ENCODE measurements around the gene GSAP.
"Not testable (repeated sequence)": the region's sequence is repeated elsewhere in the genome, so short reads cannot be mapped to it uniquely, and the experiment has no call there.

GSAP gene

GRCh38 chr7:77306231-77307067 is 109.7 kb downstream of the GSAP start:
- H3K4me1 Mint-ChIP-seq, result peaks cover 9% of the 10 kb centered on the region
- peaks cover 16% of the 10 kb centered on the region for H3K9me3 Mint-ChIP-seq
- DNase-seq (no peak), ATAC-seq (no peak)
- peaks cover 43% of the 10 kb centered on the region for H3K36me3 Mint-ChIP-seq (ENCODE audit: low read depth)
- H3K4me3 Mint-ChIP-seq, result no peak overlapping the region
- H3K27me3 Mint-ChIP-seq, result no peaks in the 10 kb centered on the region
- no peak overlapping the region for H3K27ac Mint-ChIP-seq

GRCh38 chr7:77295549-77295948 is 120.6 kb downstream of the GSAP start:
- H3K9me3 Mint-ChIP-seq, result peaks cover 16% of the 10 kb centered on the region
- ATAC-seq (no peak), DNase-seq (no peak)
- H3K27ac Mint-ChIP-seq, result no peak overlapping the region
- H3K36me3 Mint-ChIP-seq (ENCODE audit: low read depth), result peaks cover 20% of the 10 kb centered on the region
- H3K4me3 Mint-ChIP-seq, result no peak overlapping the region
- no peaks in the 10 kb centered on the region for H3K27me3 Mint-ChIP-seq
- no peaks in the 10 kb centered on the region for H3K4me1 Mint-ChIP-seq

GRCh38 chr7:77293046-77293445 is 123.1 kb downstream of the GSAP start:
- H3K27me3 Mint-ChIP-seq, result no peaks in the 10 kb centered on the region
- H3K9me3 Mint-ChIP-seq, result peaks cover 16% of the 10 kb centered on the region
- H3K4me3 Mint-ChIP-seq, result no peak overlapping the region
- DNase-seq (no peak), ATAC-seq (no peak)
- no peak overlapping the region for H3K27ac Mint-ChIP-seq
- H3K36me3 Mint-ChIP-seq (ENCODE audit: low read depth), result peaks cover 24% of the 10 kb centered on the region
- no peaks in the 10 kb centered on the region for H3K4me1 Mint-ChIP-seq

GRCh38 chr7:77290425-77290824 is 125.7 kb downstream of the GSAP start:
- Mint-ChIP-seq H3K4me3 (no peak overlapping the region), H3K27ac (no peak overlapping the region), H3K4me1 (no peaks in the 10 kb centered on the region), H3K9me3 (no peaks in the 10 kb centered on the region), H3K36me3 (ENCODE audit: low read depth) (peaks cover 22% of the 10 kb centered on the region), H3K27me3 (no peaks in the 10 kb centered on the region)
- DNase-seq (no peak), ATAC-seq (no peak)

GRCh38 chr7:77289387-77289786 is 126.8 kb downstream of the GSAP start:
- ATAC-seq (no peak), DNase-seq (no peak)
- Mint-ChIP-seq H3K36me3 (ENCODE audit: low read depth) (peaks cover 22% of the 10 kb centered on the region), H3K4me3 (no peak overlapping the region), H3K27ac (no peak overlapping the region), H3K27me3 (no peaks in the 10 kb centered on the region), H3K9me3 (no peaks in the 10 kb centered on the region), H3K4me1 (no peaks in the 10 kb centered on the region)

- ATAC-seq, result no peak
- no peak for DNase-seq
- H3K27ac Mint-ChIP-seq, result no peak overlapping the region
- peaks cover 22% of the 10 kb centered on the region for H3K36me3 Mint-ChIP-seq (ENCODE audit: low read depth)
- no peaks in the 10 kb centered on the region for H3K4me1 Mint-ChIP-seq
- H3K27me3 Mint-ChIP-seq, result no peaks in the 10 kb centered on the region
- no peaks in the 10 kb centered on the region for H3K9me3 Mint-ChIP-seq
- no peak overlapping the region for H3K4me3 Mint-ChIP-seq
Measured at GRCh38 chr7:77288676-77289320, 127.4 kb downstream of the GSAP start.

GRCh38 chr7:77284616-77285015 is 131.5 kb downstream of the GSAP start:
- no peaks in the 10 kb centered on the region for H3K27me3 Mint-ChIP-seq
- ATAC-seq (no peak), DNase-seq (no peak)
- peaks cover 20% of the 10 kb centered on the region for H3K36me3 Mint-ChIP-seq (ENCODE audit: low read depth)
- no peak overlapping the region for H3K4me3 Mint-ChIP-seq
- no peaks in the 10 kb centered on the region for H3K4me1 Mint-ChIP-seq
- no peaks in the 10 kb centered on the region for H3K9me3 Mint-ChIP-seq
- H3K27ac Mint-ChIP-seq, result no peak overlapping the region

- ATAC-seq (no peak), DNase-seq (no peak)
- no peaks in the 10 kb centered on the region for H3K27me3 Mint-ChIP-seq
- no peak overlapping the region for H3K4me3 Mint-ChIP-seq
- no peak overlapping the region for H3K27ac Mint-ChIP-seq
- no peaks in the 10 kb centered on the region for H3K9me3 Mint-ChIP-seq
- no peaks in the 10 kb centered on the region for H3K4me1 Mint-ChIP-seq
- peaks cover 14% of the 10 kb centered on the region for H3K36me3 Mint-ChIP-seq (ENCODE audit: low read depth)
Measured at GRCh38 chr7:77284005-77284404, 132.1 kb downstream of the GSAP start.

GRCh38 chr7:77282897-77283296 is 133.3 kb downstream of the GSAP start:
- Mint-ChIP-seq H3K9me3 (no peaks in the 10 kb centered on the region), H3K27me3 (no peaks in the 10 kb centered on the region), H3K36me3 (ENCODE audit: low read depth) (peaks cover 13% of the 10 kb centered on the region), H3K4me1 (no peaks in the 10 kb centered on the region), H3K4me3 (no peak overlapping the region), H3K27ac (no peak overlapping the region)
- ATAC-seq, result no peak
- DNase-seq, result no peak

GRCh38 chr7:77281780-77282478 is 134.2 kb downstream of the GSAP start:
- no peaks in the 10 kb centered on the region for H3K27me3 Mint-ChIP-seq
- H3K9me3 Mint-ChIP-seq, result no peaks in the 10 kb centered on the region
- H3K36me3 Mint-ChIP-seq (ENCODE audit: low read depth), result peaks cover 4% of the 10 kb centered on the region
- H3K27ac Mint-ChIP-seq, result no peak overlapping the region
- DNase-seq (no peak), ATAC-seq (no peak)
- no peak overlapping the region for H3K4me3 Mint-ChIP-seq
- no peaks in the 10 kb centered on the region for H3K4me1 Mint-ChIP-seq

- H3K4me3 Mint-ChIP-seq, result no peak overlapping the region
Measured at GRCh38 chr7:77276120-77276519, 140.0 kb downstream of the GSAP start.

GRCh38 chr7:77275663-77276062 is 140.5 kb downstream of the GSAP start:
- H3K27ac Mint-ChIP-seq; H3K36me3 Mint-ChIP-seq (ENCODE audit: low read depth); DNase-seq; H3K4me3 Mint-ChIP-seq; H3K4me1 Mint-ChIP-seq; H3K9me3 Mint-ChIP-seq; ATAC-seq; H3K27me3 Mint-ChIP-seq: not testable (repeated sequence)

More at GRCh38 chr7:77276120-77276519, 140.0 kb downstream of the GSAP start:
- no peaks in the 10 kb centered on the region for H3K27me3 Mint-ChIP-seq
- H3K9me3 Mint-ChIP-seq, result no peaks in the 10 kb centered on the region
- DNase-seq (no peak), ATAC-seq (no peak)
- H3K27ac Mint-ChIP-seq, result no peak overlapping the region
- peaks cover 5% of the 10 kb centered on the region for H3K36me3 Mint-ChIP-seq (ENCODE audit: low read depth)
- peaks cover 3% of the 10 kb centered on the region for H3K4me1 Mint-ChIP-seq

- H3K27ac Mint-ChIP-seq, result no peak overlapping the region
- DNase-seq (no peak), ATAC-seq (no peak)
- H3K9me3 Mint-ChIP-seq, result no peaks in the 10 kb centered on the region
- no peaks in the 10 kb centered on the region for H3K27me3 Mint-ChIP-seq
- no peak overlapping the region for H3K4me3 Mint-ChIP-seq
- peaks cover 3% of the 10 kb centered on the region for H3K36me3 Mint-ChIP-seq (ENCODE audit: low read depth)
- peaks cover 4% of the 10 kb centered on the region for H3K4me1 Mint-ChIP-seq
Measured at GRCh38 chr7:77271766-77272165, 144.4 kb downstream of the GSAP start.

- no peak overlapping the region for H3K27ac Mint-ChIP-seq
- no peak for DNase-seq
Measured at GRCh38 chr7:77270094-77270480, 146.1 kb downstream of the GSAP start.

More at GRCh38 chr7:77270094-77270480, 146.1 kb downstream of the GSAP start:
- no peak for ATAC-seq
- Mint-ChIP-seq H3K4me1 (peaks cover 14% of the 10 kb centered on the region), H3K9me3 (no peaks in the 10 kb centered on the region), H3K4me3 (no peak overlapping the region), H3K36me3 (ENCODE audit: low read depth) (peaks cover 3% of the 10 kb centered on the region), H3K27me3 (no peaks in the 10 kb centered on the region)
